ENCODE data around the gene NEBL.

DNA sequence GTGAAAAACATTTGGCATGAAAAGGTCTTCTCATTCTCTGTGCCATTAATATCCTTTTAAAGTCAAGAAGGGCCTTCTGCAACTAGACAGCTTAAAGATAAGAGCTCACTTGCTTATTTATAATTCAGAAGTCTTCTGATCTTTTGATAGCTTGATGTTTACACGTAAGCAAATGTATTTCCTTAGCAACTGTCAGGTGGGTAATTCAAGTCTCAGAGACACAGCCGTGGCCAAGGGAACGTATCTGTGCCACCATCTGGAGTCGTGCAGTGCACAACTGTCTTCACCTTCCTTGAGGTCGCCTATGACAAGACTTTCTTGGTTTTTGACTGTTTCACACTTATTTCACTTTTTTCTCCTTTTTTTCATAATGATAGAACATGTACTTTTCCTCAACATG lies 4.0 kb upstream of the NEBL start:
- TF ChIP-seq POLR2A (IDR thresholded peaks at IDR 0.05; ENCODE audit: low read depth, low read length) (no peak), RAD21 (IDR thresholded peaks at IDR 0.05; ENCODE audit: low read length) (no peak), CEBPB (IDR thresholded peaks at IDR 0.05; ENCODE audit: low read depth, low read length) (no peak), RCOR1 (IDR thresholded peaks at IDR 0.05; ENCODE audit: insufficient replicate concordance, low read length) (no peak), SMC3 (IDR thresholded peaks at IDR 0.05; ENCODE audit: low read depth, low read length) (no peak), BHLHE40 (IDR thresholded peaks at IDR 0.05; ENCODE audit: low read depth, low read length) (no peak), NFE2L2 (IDR thresholded peaks at IDR 0.05; ENCODE audit: low read depth, low read length) (no peak), CHD1 (IDR thresholded peaks at IDR 0.05; ENCODE audit: low read depth, low read length) (no peak), RFX5 (IDR thresholded peaks at IDR 0.05; ENCODE audit: low read depth, low read length) (no peak), FOS (IDR thresholded peaks at IDR 0.05; ENCODE audit: low read depth, low read length) (no peak), MXI1 (IDR thresholded peaks at IDR 0.05; ENCODE audit: borderline replicate concordance, low read depth, low read length) (no peak), MAZ (IDR thresholded peaks at IDR 0.05; ENCODE audit: borderline replicate concordance, low read depth, low read length) (no peak)
- TF ChIP-seq, protein P1, sequence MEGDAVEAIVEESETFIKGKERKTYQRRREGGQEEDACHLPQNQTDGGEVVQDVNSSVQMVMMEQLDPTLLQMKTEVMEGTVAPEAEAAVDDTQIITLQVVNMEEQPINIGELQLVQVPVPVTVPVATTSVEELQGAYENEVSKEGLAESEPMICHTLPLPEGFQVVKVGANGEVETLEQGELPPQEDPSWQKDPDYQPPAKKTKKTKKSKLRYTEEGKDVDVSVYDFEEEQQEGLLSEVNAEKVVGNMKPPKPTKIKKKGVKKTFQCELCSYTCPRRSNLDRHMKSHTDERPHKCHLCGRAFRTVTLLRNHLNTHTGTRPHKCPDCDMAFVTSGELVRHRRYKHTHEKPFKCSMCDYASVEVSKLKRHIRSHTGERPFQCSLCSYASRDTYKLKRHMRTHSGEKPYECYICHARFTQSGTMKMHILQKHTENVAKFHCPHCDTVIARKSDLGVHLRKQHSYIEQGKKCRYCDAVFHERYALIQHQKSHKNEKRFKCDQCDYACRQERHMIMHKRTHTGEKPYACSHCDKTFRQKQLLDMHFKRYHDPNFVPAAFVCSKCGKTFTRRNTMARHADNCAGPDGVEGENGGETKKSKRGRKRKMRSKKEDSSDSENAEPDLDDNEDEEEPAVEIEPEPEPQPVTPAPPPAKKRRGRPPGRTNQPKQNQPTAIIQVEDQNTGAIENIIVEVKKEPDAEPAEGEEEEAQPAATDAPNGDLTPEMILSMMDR (conservative IDR thresholded peaks at IDR 0.05; ENCODE audit: low read depth, low read length): no peak

Measured in IMR-90 (cell line).